HG03064 (cell line): Measurements from ENCODE around the gene BTBD9.

ENCODE experiments used
- ATAC-seq: cut with Tn5 transposase; IDR thresholded peaks from one replicate; pipeline ENCODE4 v1.9.1; 2021; ENCODE audit warnings: low read depth; ENCODE audit not compliant: unreplicated experiment

Gene BTBD9

DNA sequence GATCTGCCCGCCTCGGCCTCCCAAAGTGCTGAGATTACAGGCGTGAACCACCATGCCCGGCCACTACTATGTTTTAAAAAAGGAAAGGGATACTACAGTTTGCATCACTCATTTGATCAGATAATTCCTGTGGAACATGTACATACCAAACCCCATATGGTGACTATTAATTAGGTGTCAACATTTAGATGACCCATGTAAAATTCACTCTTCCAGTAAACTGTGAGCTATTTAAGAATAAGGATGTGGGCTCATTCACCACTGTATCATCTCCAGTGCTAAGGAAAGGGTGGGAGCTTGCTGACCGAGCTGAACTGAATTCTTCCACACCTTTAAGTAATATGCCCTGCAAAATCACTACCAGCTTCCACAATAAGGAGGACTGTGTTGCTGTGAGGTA lies 127.5 kb downstream of the BTBD9 start:
- no peak for ATAC-seq

DNA sequence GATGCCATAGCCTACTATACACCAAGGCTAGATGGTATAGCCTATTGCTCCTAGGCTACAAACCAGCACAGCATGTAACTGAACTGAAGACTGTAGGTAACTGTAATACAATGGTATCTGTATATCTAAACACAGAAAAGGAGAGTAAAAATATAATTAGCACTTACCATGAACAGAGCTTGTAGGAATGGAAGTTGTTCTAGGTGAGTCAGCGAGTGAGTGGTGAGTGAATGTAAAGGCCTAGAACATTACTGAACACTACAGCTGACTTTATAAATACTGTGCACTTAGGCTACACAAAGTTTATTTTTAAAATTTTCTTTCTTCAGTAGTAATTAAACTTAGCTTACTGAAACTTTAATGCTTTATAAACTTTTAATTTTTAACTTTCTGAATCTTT lies 129.5 kb downstream of the BTBD9 start:
- ATAC-seq, result no peak

DNA sequence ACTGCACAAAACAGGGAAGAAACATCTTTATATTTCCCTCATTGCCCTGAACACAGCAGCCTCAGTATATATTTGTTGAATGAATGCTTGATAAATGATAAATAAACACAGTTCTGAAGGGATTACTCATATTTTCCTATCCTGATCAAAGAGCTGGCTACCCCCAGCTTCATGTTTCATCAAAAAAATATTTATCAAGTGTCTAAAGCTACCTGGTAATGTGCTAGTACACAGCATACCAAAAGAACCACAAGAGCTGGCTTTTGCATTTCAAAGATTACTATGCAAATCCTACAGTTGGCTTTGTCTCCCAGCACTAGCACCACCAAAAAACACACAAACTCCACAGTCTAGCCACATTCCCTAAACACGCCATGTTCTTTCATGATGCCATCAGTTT lies 130.0 kb downstream of the BTBD9 start:
- ATAC-seq, result no peak

DNA sequence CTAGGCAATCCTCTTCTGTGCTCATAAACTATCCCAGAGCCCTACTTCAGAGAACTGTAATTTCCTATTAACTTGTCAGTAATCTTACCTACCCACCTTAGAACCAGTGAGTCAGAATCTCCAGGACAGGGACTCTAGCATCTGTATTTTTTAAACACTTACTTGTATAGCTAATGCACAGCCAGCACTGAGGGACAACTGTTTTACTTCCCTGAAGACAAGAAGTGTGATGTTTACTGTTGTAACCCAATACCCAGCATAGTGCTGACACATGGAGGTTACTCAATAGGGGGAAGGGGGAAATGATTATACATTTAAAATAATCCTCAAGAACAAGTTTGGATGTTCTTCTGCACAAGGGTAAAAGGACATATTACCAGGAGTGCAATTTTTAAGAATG lies 130.8 kb downstream of the BTBD9 start:
- ATAC-seq, result no peak

DNA sequence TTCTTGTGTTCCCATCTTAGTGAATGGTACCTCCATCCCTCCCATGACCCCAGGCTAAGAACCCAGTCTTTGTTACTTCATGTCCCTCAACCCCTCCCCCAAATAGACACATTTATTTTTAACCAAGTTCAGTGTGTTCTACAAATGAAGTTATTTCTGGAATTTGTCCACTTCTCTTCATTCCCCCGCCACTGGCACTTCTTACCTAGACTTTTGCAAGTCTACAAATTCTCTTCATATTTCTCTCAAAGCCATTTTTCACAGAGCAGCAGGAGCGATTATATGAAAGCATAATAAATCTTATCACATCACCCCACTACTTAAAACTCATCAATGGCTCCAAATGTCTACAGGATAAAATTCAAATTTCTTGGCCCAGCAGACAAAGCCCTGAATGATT lies 131.4 kb downstream of the BTBD9 start:
- no peak for ATAC-seq

DNA sequence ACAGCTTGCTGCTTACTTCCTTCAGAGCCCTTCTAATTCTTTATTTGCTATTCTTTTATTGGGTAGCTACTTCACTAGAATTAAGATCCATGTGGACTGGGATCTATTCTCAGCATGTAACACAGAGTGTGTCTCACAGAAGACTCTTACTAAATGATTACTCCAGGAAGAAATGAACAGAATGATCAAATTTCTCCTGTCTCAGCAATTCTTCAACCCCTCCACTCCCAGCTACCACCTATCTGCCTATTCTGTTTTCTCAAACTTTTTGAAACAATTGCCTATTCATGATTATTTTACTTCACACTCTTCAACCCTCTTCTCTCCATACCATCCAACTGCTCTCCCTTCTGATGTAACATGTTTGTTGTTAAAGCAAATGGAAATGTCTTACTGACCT lies 132.6 kb downstream of the BTBD9 start:
- ATAC-seq, result no peak

DNA sequence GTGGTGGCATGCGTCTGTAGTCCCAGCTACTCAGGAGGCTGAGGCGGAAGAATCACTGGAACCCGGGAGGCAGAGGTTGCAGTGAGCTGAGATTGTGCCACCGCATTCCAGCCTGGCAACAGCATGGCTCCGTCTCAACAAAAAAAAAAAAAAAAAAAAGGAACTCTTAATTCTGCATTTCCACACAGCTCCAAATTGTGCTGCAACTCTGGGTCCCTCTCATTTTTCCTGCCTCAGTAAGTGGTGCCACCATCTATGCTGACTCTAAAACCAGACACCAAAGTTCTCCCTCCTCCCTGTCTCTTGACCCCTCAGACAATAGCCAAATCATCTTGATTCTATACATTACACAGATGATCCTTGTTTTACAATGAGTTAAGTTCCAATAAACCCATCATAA lies 133.9 kb downstream of the BTBD9 start:
- ATAC-seq, result no peak

DNA sequence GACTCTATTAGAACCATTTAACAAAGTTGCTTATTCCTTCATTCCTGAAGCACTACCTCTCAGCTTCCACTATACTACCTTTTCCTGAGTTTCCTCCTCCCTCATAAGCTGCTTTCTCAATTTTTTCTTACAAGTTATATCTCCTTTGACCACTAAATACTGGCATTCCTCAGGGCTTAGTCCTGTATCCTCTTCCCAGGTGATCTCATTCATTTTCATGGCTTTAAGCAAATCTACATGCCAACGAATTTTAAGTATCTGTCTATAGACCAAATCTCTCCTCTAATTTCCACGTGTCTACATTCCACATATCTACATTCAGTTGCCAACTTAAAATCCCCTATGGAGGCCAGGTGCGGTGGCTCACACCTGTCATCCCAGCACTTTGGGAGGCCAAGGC lies 134.7 kb downstream of the BTBD9 start:
- ATAC-seq, result no peak

DNA sequence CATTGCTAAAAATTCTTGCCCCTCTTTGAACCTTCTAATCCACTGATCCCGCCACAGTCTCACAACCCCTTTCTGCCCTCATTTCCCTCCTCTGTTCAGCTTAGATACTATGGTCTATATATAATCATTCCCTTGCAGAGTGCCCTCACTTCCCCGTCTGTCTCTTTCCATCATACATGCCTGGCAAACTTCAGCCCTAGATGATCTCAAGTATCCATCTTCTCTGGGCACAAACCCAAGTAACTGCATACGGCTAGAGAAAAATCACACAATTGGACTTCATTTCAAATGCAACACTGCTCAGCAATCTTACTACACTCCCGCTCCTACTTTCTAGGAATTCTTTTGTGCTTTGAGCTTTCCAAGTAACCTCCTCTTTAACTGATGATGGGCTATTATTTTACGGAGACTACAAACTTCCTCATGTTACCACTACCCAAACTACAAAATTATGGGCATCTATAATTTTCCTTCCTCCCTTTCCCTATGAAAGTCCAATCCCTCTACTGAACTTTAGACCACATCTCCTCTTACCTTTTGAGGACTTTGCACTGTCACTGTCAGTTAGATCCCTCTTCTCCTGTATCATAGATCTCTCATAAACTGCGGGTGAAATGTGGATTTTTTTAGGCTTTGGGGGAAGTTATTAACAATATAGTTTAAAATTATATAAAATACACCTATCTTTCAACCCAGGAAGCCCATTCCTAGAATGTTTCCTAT lies 135.6 kb downstream of the BTBD9 start:
- no peak for ATAC-seq

DNA sequence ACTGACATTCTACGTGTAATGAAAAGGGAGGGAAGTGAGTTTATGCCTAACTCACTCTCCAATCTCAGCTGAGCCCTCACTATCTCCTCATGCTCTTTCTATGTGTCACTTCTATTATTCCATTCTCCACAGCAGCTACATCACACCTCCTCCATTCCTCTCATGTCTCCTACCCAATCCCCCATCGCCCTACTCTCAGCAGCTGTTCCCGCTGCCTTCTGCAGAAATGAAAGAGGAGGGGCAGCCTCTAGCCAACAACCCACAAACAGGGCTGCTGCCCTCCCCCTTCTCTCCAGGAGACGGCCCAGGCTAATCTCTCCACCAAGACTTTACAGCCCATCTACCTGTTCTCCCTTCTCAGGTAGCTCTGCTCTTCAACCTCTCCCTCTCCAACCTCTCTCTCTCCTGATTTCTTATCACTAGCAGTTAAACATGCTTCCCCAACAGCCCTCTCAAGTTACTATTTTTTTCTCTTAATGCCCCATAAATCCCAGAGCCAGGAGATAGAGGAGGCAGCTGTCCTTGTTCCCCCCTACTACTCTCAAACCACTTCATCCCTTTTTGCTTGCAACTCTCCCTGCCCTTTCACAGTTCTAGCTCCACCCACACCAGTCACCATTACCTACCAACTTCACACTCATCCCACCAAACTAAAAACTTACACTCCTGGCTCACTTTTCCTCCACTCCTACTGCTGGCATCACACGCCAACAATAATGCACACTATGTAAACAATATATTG lies 136.5 kb downstream of the BTBD9 start:
- ATAC-seq, result no peak

DNA sequence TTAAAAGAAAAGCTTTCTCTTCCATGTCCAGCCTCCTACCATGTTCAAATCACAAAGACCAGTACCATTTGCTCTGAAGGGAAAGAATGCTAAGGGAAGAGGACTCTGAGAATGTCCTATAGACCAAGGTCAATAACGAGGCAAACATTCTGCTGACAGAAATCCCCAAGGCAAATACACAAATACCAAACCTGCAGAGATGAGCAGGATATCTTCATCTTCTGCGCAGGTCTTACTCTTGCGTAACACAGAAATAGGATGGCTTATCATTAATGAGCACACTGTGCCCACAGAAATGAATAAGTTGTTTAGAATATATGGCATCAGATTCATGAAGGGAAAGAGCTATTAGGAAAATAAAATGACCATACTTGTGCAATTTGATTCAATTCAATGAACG lies 137.3 kb downstream of the BTBD9 start:
- no peak for ATAC-seq

DNA sequence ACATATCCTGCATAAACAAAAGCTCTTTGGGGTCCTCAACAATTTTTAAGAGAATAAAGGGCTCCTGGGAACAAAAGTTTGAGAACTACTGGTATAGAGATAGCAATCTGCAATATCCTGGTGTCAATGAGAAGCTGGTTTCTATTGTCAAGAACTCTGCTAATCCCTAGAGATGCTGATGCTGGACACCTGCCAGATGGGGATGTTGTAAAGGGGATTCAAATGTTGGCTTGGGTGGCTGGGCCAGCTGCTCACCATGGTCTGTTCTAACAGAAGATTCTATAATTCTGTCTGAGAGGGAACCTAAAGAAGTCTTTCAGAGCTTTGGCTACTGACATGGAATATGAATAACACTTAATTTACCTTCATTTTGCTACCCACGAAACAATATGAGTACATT lies 137.8 kb downstream of the BTBD9 start:
- ATAC-seq, result no peak

DNA sequence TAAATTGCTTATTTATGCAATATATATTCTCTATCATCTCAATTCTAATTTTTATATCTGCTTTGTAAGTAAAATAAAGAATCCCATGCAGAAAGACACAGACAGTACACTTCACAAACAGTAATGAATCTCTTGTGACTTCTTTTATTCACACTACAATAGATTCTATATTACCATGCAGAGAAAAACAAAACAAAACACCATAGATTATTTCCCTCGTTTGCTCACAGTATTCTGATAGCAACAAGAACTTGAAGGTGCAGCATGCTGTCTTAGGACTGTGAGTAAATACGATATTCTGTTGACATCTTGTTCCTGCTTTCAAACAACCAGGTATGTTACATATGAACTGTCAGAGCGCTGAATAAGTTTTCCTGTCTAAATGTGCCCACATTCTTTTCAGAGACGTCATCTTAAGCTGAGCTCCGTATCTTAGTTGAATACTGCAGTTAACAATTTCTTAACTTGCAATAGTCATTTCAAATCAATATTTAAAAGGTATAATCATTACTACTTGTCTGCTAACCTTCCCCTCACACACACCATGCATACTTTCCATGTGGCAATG lies 140.1 kb downstream of the BTBD9 start:
- ATAC-seq, result no peak

DNA sequence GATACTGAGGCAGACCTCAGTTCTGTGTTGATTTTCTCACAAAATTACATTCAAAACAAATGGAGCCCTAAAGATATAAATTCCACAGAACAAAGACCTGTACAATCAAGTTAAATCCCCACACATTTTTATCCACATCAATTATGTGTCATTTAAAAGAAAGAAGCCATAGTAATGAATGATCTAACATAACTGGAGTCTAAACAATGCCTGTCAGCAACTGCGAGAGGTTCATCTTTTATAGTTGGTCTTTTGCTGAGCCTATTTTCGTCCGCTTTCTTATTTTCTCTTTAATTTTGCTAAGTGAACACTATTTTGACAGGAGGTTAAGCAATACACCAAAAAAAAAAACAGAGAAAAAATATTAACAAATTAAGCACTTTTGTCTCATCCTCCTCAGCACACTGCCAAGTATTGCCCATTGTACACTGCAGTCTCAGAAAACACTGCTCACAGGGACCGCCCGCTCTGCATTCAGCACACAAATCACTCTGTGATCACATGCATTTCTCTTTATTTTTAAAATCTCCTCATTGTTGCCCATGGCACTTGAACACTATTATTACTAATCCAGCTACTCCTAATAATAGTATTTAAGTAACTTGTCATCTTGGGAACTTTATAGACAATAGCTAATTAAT lies 140.8 kb downstream of the BTBD9 start:
- ATAC-seq, result no peak

DNA sequence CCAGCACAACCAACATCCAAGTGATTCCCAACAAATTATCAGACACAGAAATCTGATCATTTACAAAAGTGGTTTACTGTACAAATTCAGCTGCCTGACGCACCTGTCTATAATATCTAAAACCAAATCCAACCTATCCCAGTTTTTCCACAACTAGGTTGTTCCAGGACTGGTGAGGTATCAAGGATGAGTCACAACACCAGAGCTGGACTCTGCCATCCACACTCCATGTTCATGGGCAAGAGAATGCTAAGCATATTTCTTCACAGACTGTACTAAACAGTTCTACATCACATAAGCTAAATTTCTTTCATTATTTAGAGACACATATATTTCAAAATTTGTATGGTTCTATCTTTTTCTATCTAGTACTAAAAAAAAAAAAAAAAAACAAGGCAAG lies 141.6 kb downstream of the BTBD9 start:
- no peak for ATAC-seq

DNA sequence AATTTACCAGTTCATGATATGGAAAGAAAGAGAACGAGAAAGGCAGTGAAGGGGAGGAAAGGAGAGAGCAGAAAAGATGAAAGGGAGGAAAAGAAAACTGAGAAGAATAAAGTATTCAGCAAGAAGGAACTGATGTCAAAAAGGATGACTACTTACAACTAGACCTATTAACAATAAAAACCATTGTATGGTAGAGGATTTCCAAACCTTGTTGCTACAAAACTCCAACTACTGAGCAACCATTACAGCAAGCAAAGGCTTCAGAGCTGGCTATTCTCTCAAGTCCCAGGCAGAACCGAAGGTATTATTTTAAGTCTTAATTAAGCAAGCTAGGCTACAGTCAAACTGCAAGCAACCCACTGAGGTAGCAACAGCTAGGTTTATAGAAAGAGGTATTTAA lies 142.2 kb downstream of the BTBD9 start:
- no peak for ATAC-seq

DNA sequence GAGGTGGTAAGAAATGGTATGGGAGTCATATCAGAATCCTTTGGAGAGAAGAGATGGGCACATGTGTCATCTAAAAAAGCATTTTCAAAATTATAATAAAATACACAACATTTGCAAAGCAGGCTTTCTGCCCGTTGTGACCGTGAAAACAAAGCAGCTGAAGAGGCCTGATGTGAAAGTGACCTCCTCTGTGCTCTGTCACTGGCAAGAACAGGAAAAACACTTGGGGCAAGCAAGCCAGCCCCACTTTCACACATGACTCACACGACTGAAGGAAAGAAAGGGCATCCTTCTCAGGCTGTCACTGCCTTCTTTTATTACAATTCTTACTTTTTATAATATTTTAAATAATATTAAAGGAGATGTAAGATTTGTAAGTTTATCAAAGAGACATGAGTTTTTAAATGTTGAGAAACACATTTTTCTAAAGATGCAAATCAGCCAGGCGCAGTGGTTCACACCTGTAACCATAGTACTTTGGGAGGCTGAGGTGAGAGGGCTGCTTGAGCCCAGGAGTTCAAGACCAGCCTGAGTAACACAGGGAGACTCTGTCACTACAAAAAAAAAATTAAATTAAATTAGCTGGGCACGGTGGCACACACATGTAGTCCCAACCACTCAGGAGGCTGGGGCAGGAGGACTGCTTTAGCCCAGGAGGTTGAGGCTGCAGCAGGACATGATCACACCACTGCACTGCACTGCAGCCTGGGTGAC lies 143.7 kb downstream of the BTBD9 start:
- no peak for ATAC-seq

DNA sequence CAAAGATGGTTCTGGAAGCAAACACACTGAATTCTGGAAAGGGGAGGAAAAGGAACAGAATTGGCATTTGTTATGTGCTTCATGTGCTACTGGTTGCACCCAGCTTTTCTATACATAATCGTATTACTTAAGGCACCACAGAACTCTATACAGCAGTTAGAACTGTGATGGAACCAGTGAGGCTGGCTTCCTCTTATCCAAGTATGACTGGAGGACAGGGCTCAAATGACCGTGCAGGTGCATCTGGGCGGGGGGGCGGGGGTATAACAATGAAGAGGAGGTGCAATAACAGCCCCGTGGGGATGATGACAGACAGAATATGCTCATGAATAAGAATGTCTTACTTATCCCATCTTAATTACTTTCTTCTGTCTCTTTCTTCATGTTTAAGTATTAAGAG lies 144.2 kb downstream of the BTBD9 start:
- ATAC-seq, result no peak

DNA sequence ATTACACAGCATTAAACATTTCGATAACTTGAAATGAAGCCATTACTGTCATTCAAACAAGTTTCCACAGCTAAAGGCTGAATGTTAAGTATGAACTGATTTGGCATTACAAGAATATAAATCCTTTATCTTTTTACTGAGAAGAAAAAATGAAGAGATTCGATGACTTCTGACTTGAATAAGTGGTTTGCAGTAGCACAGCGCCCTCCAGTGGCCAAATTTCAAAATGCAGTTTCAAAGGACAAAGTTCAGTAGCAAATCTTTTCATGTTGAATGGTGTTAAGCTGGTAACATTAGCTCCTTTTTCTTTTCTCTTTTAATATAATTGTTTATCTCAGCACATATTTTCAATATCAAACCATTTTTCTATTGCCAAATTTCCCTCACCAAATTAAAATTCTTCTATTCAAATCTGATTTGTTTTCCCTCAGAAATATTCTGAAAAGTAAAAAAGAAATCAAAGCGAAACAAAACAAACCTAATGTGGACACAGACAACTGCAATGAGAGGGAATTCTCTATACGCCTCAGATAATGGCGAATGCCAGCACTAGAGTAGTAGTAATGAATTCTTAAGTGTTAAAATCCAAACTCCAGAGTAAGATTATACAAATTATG lies 145.7 kb downstream of the BTBD9 start:
- ATAC-seq, result no peak

DNA sequence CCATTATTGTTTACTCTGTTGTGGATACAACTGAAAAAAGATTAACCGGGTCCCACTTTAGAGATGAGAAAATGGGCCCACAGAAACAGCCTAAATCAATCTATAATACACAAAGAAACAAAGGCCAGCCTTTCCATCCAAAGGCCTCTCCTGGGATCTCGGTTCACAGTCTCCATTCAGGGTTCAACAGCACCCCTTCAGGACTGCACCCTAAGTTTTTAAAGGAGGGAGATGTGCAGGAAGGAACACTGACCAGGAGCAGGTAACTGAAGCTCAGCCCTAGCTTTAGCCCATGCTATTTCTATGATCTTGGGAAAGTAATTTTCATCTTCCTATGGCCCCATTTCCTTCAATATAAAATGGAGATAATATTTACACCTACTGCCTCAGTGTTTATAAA lies 147.7 kb downstream of the BTBD9 start:
- no peak for ATAC-seq

DNA sequence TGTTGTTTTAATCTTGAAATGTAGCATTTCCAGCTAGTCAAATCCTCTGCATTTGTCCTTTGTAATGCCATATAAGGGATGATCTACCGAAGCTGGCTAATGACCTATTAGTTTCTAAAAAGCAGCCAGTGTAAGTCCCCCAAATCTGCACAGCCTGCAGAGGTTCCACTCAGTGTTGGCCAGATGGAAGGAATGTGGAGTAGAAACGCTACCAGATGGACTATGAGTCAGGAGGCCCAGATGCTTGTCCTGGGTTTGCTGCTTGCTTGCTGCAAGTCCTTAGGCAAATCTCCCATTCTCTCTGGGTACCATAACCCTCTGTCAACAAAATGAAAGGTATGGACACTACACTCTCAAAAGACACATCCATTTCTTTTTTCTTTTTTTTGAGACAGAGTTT lies 149.8 kb downstream of the BTBD9 start:
- no peak for ATAC-seq
